ENCODE measurements around the gene TTC28. TPM values are rescaled to one million over a fixed set of nuclear protein-coding genes. Genes with fewer than 3 reads are reported as not detected.
"Not testable (repeated sequence)": the region's sequence is repeated elsewhere in the genome, so short reads cannot be mapped to it uniquely, and the experiment has no call there.

TTC28 gene
- total RNA-seq, 2 experiments from 2014 or later: 0.71 to 0.97 TPM

GRCh38 chr22:28102151-28102812, 577.4 kb downstream of the TTC28 start:
- H3K4me3 Mint-ChIP-seq: no peak overlapping the region
- H3K9me3 Mint-ChIP-seq: no peaks in the 10 kb centered on the region
- POLR2A ChIA-PET: no interaction called here
- no peak overlapping the region for H3K27ac Mint-ChIP-seq
- H3K4me1 Mint-ChIP-seq: no peaks in the 10 kb centered on the region
- no peaks in the 10 kb centered on the region for H3K27me3 Mint-ChIP-seq
- DNase-seq (no peak), ATAC-seq (ENCODE audit: low read depth) (no peak)
- no peaks in the 10 kb centered on the region for H3K36me3 Mint-ChIP-seq

DNA sequence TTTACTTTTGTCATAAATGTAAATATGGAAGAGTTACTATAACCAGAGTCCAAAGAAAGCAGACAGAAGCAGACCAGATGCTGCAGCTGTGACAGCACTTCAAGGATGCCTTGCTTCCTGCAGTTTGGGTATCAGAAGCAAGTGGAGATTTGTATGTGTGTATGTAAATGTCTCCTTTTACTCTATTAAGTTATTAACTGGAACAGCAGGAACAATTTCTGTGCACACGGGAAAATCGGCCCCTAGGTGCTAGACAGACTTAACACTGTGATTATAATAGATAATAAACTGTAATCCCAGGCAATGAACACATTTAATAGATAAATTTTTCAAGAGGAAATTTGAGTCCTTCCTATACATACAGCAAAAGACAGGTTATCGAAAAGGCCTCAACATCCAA, 582.0 kb downstream of the TTC28 start:
- H3K9me3 Mint-ChIP-seq: no peaks in the 10 kb centered on the region
- no peak overlapping the region for H3K4me3 Mint-ChIP-seq
- ATAC-seq (ENCODE audit: low read depth) (no peak), DNase-seq (no peak)
- POLR2A ChIA-PET: no interaction called here
- H3K27me3 Mint-ChIP-seq: no peaks in the 10 kb centered on the region
- H3K36me3 Mint-ChIP-seq: no peaks in the 10 kb centered on the region
- H3K27ac Mint-ChIP-seq: no peak overlapping the region
- H3K4me1 Mint-ChIP-seq: no peaks in the 10 kb centered on the region

GRCh38 chr22:28096161-28096560, 583.5 kb downstream of the TTC28 start:
- Mint-ChIP-seq H3K27ac (no peak overlapping the region), H3K27me3 (no peaks in the 10 kb centered on the region), H3K4me1 (no peaks in the 10 kb centered on the region), H3K4me3 (no peak overlapping the region), H3K36me3 (no peaks in the 10 kb centered on the region), H3K9me3 (no peaks in the 10 kb centered on the region)
- ATAC-seq (ENCODE audit: low read depth): no peak
- no peak for DNase-seq
- POLR2A ChIA-PET: no interaction called here

- Mint-ChIP-seq H3K27me3 (no peaks in the 10 kb centered on the region), H3K27ac (no peak overlapping the region), H3K9me3 (no peaks in the 10 kb centered on the region), H3K4me1 (no peaks in the 10 kb centered on the region), H3K4me3 (no peak overlapping the region), H3K36me3 (no peaks in the 10 kb centered on the region)
- POLR2A ChIA-PET: no interaction called here
- DNase-seq (no peak), ATAC-seq (ENCODE audit: low read depth) (no peak)
These were observed 584.1 kb downstream of the TTC28 start for GRCh38 chr22:28095316-28096095.

DNA sequence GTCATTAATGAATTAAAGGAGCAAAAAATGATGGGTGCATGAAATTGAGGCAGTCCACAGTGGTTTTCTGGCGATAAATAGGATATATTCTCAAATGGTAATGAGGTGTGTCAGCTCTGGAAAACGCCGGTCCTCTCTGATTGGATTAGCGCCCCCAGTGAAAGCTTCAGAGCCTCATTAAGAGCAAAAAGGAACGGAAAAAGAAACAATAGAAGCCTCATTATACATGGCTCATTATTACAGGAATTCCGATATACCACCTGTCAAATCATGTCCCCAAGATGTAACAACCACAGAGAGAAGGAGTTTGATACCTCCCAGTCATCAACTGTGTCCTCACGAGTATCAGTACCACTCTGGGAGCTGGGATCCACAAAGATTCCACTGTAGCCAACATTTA, 584.9 kb downstream of the TTC28 start:
- H3K4me1 Mint-ChIP-seq: no peaks in the 10 kb centered on the region
- DNase-seq: no peak
- no peaks in the 10 kb centered on the region for H3K36me3 Mint-ChIP-seq

DNA sequence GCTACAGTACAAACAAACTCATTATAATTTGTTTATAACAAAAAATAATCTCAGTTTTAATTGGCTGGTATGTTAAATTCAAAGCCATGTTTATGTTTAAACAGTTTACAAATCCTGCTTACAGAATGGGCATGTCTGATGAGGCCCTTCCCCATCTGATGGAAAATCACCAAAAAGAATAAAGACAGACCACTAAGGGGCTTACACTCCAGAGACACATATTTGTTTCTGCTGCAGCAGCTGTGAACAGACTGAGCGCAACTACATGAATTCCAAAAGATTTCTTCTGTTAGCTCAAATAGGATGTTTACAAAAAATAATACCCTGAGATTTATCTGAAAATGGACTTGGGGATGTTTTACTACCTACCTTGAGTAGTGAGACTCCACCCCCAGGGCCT, 585.9 kb downstream of the TTC28 start:
- POLR2A ChIA-PET: no interaction called here
- H3K9me3 Mint-ChIP-seq: no peaks in the 10 kb centered on the region
- ATAC-seq (ENCODE audit: low read depth) (no peak), DNase-seq (no peak)
- no peaks in the 10 kb centered on the region for H3K27me3 Mint-ChIP-seq
- no peaks in the 10 kb centered on the region for H3K4me1 Mint-ChIP-seq
- H3K4me3 Mint-ChIP-seq: no peak overlapping the region
- H3K36me3 Mint-ChIP-seq: no peaks in the 10 kb centered on the region
- H3K27ac Mint-ChIP-seq: no peak overlapping the region

More for the DNA sequence above, 584.9 kb downstream of the TTC28 start:
- Mint-ChIP-seq H3K9me3 (no peaks in the 10 kb centered on the region), H3K4me3 (no peak overlapping the region), H3K27ac (no peak overlapping the region), H3K27me3 (no peaks in the 10 kb centered on the region)
- no peak for ATAC-seq (ENCODE audit: low read depth)
- POLR2A ChIA-PET: no interaction called here

DNA sequence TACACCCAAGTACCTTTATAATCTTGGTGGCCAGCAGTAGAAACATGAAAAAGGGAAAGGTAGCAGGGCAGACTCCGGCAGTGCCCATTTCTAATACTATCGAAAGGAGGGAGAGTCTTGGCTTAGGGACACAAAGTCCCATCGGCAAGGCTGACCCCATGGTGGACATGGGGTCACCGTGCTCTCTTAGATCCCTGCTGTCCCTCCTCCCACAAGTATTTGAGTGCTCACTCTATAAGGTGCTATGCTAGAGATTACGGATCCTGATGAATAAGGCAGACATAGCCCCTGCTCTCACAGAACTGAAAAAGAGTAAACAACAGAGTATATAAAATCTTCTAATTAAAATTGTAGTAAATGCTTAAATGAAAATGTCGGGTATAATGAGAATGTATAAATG, 588.2 kb downstream of the TTC28 start:
- no peak overlapping the region for H3K4me3 Mint-ChIP-seq
- no peaks in the 10 kb centered on the region for H3K27me3 Mint-ChIP-seq
- ATAC-seq (ENCODE audit: low read depth) (no peak), DNase-seq (no peak)
- POLR2A ChIA-PET: no interaction called here
- peaks cover 1% of the 10 kb centered on the region for H3K9me3 Mint-ChIP-seq
- no peak overlapping the region for H3K27ac Mint-ChIP-seq
- no peaks in the 10 kb centered on the region for H3K4me1 Mint-ChIP-seq
- H3K36me3 Mint-ChIP-seq: no peaks in the 10 kb centered on the region

DNA sequence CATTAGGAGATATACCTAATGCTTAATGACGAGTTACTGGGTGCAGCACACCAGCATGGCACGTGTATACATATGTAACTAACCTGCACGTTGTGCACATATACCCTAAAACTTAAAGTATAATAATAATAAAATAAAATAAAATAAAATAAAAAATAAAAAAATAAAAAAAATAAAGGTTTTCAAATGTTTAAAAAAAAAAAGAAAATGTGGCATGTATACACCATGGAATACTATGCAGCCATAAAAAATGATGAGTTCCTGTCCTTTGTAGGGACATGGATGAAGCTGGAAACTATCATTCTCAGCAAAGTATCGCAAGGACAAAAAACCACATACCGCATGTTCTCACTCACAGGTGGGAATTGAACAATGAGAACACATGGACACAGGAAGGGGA, 590.1 kb downstream of the TTC28 start:
- H3K4me3 Mint-ChIP-seq; H3K4me1 Mint-ChIP-seq; ATAC-seq (ENCODE audit: low read depth); DNase-seq; H3K27ac Mint-ChIP-seq; H3K9me3 Mint-ChIP-seq; H3K27me3 Mint-ChIP-seq; H3K36me3 Mint-ChIP-seq; POLR2A ChIA-PET: not testable (repeated sequence)

DNA sequence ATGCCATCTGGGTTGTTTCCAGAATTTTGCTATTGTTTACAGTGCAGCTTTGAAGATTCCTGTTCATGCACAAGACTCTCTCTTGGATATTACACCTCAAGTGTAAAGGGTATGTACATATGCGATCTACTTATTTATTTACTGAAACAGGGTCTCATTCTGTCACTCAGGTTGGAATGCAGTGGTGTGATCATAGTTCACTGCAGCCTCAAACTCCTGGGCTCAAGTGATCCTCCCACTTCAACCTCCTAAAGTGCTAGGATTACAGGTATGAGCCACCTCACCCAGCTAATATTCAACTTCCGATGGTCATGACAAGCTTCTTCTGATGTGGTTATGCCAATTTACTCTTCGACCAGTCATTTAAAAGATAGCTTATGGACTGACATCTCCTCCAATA, 602.5 kb downstream of the TTC28 start:
- Mint-ChIP-seq H3K4me1 (no peaks in the 10 kb centered on the region), H3K36me3 (no peaks in the 10 kb centered on the region), H3K9me3 (no peaks in the 10 kb centered on the region), H3K27ac (no peak overlapping the region), H3K4me3 (no peak overlapping the region), H3K27me3 (no peaks in the 10 kb centered on the region)
- DNase-seq (no peak), ATAC-seq (ENCODE audit: low read depth) (no peak)
- POLR2A ChIA-PET: no interaction called here

GRCh38 chr22:28075358-28075981, 604.2 kb downstream of the TTC28 start:
- H3K27ac Mint-ChIP-seq: no peak overlapping the region
- H3K27me3 Mint-ChIP-seq: no peaks in the 10 kb centered on the region
- no peak overlapping the region for H3K4me3 Mint-ChIP-seq
- no peak for ATAC-seq (ENCODE audit: low read depth)
- DNase-seq: no peak
- POLR2A ChIA-PET: no interaction called here
- H3K9me3 Mint-ChIP-seq: no peaks in the 10 kb centered on the region
- no peaks in the 10 kb centered on the region for H3K4me1 Mint-ChIP-seq
- no peaks in the 10 kb centered on the region for H3K36me3 Mint-ChIP-seq

- H3K36me3 Mint-ChIP-seq: no peaks in the 10 kb centered on the region
- POLR2A ChIA-PET: no interaction called here
- H3K4me3 Mint-ChIP-seq: no peak overlapping the region
- no peaks in the 10 kb centered on the region for H3K9me3 Mint-ChIP-seq
- H3K27ac Mint-ChIP-seq: no peak overlapping the region
- no peaks in the 10 kb centered on the region for H3K4me1 Mint-ChIP-seq
- no peak for DNase-seq
- no peaks in the 10 kb centered on the region for H3K27me3 Mint-ChIP-seq
- ATAC-seq (ENCODE audit: low read depth): no peak
These were observed 605.1 kb downstream of the TTC28 start for GRCh38 chr22:28074526-28074925.

- no peak overlapping the region for H3K27ac Mint-ChIP-seq
- no peak for DNase-seq
- no peaks in the 10 kb centered on the region for H3K36me3 Mint-ChIP-seq
- no peaks in the 10 kb centered on the region for H3K4me1 Mint-ChIP-seq
- no peak overlapping the region for H3K4me3 Mint-ChIP-seq
- no peak for ATAC-seq (ENCODE audit: low read depth)
- H3K27me3 Mint-ChIP-seq: peaks cover 5% of the 10 kb centered on the region
- POLR2A ChIA-PET: no interaction called here
- H3K9me3 Mint-ChIP-seq: no peaks in the 10 kb centered on the region
These were observed 607.6 kb downstream of the TTC28 start for GRCh38 chr22:28072066-28072465.

DNA sequence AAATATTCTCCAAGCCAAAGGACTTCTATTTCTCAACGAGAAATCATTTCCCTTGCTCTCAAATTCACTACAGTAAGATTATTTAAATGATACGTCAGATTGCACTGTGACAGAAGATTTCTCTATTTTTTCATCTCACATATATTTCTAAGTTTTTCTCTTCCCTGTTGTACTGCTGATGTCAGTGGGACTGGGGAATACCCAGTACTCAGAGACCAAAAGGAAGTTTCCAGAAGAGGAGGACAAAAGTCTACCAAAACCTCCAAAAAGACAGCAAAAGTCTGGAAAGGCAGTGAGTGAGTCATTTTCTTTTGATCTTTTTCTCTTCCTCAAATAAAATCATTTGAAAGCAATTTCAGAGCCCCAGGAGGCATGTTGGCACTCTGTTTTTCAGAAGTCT, 610.8 kb downstream of the TTC28 start:
- ATAC-seq (ENCODE audit: low read depth): no peak
- no peaks in the 10 kb centered on the region for H3K9me3 Mint-ChIP-seq
- no peak for DNase-seq
- no peaks in the 10 kb centered on the region for H3K36me3 Mint-ChIP-seq
- H3K4me1 Mint-ChIP-seq: no peaks in the 10 kb centered on the region
- H3K27ac Mint-ChIP-seq: no peak overlapping the region
- H3K27me3 Mint-ChIP-seq: peaks cover 5% of the 10 kb centered on the region
- POLR2A ChIA-PET: no interaction called here
- H3K4me3 Mint-ChIP-seq: no peak overlapping the region

DNA sequence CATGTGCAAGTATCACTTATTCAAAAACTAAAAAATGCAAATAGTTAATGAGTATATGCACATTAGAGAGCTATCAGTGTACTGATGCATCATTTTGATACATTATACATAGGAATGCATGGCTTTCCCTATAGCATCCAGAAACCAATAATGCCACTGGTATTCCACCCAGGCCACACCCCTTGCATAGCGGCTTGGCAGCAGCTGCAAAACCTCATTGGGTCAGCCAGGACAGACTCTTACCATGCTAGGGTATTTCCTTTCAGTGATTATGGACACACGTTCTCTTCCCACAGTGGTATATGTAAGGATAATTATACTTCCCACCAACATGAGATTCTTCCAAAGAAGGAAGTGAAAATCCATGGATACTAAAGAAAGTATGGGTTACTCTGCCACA, 614.7 kb downstream of the TTC28 start:
- ATAC-seq (ENCODE audit: low read depth): no peak

More for the DNA sequence above, 614.7 kb downstream of the TTC28 start:
- Mint-ChIP-seq H3K4me3 (no peak overlapping the region), H3K27ac (no peak overlapping the region), H3K4me1 (no peaks in the 10 kb centered on the region), H3K36me3 (peaks cover 2% of the 10 kb centered on the region), H3K9me3 (peaks cover 4% of the 10 kb centered on the region), H3K27me3 (peaks cover 7% of the 10 kb centered on the region)
- POLR2A ChIA-PET: no interaction called here
- DNase-seq: no peak

All from activated naive CD8-positive, alpha-beta T cell treated with anti-CD3 and anti-CD28 coated beads, Interleukin-2, amount 10 ng/mL, durations not matched to agents 7 days and 5 days (primary cell).